K562 (cell line): ENCODE measurements around the gene TENT4B. TPM values are rescaled to one million over a fixed set of nuclear protein-coding genes. Genes with fewer than 3 reads are reported as not detected.

Experiments used
- ATF7 ChIP-seq: fragments of 450-650 bp; IDR thresholded peaks from 2 replicates; pipeline ENCODE4 v1.7.1; 2014; ENCODE audit warnings: mild to moderate bottlenecking, moderate library complexity
- C11orf30 ChIP-seq: fragments of 450-650 bp; IDR thresholded peaks from 2 replicates; pipeline ENCODE4 v1.6.1; 2016; ENCODE audit warnings: low read depth, mild to moderate bottlenecking
- CREB1 ChIP-seq, 2 experiments: sonication (generic) in 1 of 2; formaldehyde crosslinking in 1 of 2; IDR thresholded peaks; 2 replicates each; pipeline versions ENCODE4 v1.6.1 to v1.8.0; 2012 to 2022; ENCODE audit warnings: inconsistent platforms in 1 of 2, mild to moderate bottlenecking in 1 of 2, missing genetic modification reagents in 1 of 2, moderate library complexity in 1 of 2
- E2F8 ChIP-seq: fragments of 450-650 bp; IDR thresholded peaks from 2 replicates; pipeline ENCODE4 v1.7.1; 2018; ENCODE audit warnings: mild to moderate bottlenecking, low read depth; ENCODE audit not compliant: partially characterized antibody
- ERF ChIP-seq: fragments of 450-650 bp; formaldehyde crosslinking; IDR thresholded peaks from 2 replicates; pipeline ENCODE4 v1.4.0; 2020; ENCODE audit warnings: mild to moderate bottlenecking, mixed read lengths
- GATAD2B ChIP-seq: fragments of 450-650 bp; IDR thresholded peaks from 2 replicates; pipeline ENCODE4 v1.6.1; 2017; ENCODE audit warnings: mild to moderate bottlenecking, borderline replicate concordance
- NCOR1 ChIP-seq: fragments of 450-650 bp; IDR thresholded peaks from 2 replicates; pipeline ENCODE4 v1.6.1; 2016; ENCODE audit warnings: mild to moderate bottlenecking, moderate library complexity
- NR1H2 ChIP-seq: sonication (generic); formaldehyde crosslinking; IDR thresholded peaks from 2 replicates; pipeline ENCODE4 v1.4.0; 2020; ENCODE audit warnings: mild to moderate bottlenecking, missing genetic modification reagents
- NR2C1 ChIP-seq, 2 experiments: fragments of 450-650 bp; IDR thresholded peaks; 2 replicates each; pipeline ENCODE4 v1.6.1; 2017; ENCODE audit warnings: mild to moderate bottlenecking in 2 of 2, antibody characterized with exemption in 1 of 2, inconsistent platforms in 1 of 2, missing compliant biosample characterization in 1 of 2, missing genetic modification characterization in 1 of 2
- POLR2G ChIP-seq: fragments of 200-400 bp; formaldehyde crosslinking; IDR thresholded peaks from 2 replicates; pipeline ENCODE4 v1.6.1; 2017; ENCODE audit warnings: low read depth, mild to moderate bottlenecking, antibody characterized with exemption, low read length, moderate library complexity
- RB1 ChIP-seq: fragments of 450-650 bp; IDR thresholded peaks from 2 replicates; pipeline ENCODE4 v1.6.1; 2017; ENCODE audit warnings: low read depth, mild to moderate bottlenecking
- RBBP5 ChIP-seq: fragments of 200-600 bp; sonication (generic); IDR thresholded peaks from 2 replicates; pipeline ENCODE4 v1.6.1; 2012; ENCODE audit warnings: borderline replicate concordance, mild to moderate bottlenecking, low read length, control low read depth, inconsistent platforms; ENCODE audit not compliant: insufficient read depth, poor library complexity, severe bottlenecking
- RBM39 ChIP-seq: fragments of 200-400 bp; formaldehyde crosslinking; optimal IDR thresholded peaks from 2 replicates; pipeline ENCODE3; 2018; ENCODE audit warnings: low read depth, low read length
- RFX7 ChIP-seq: fragments of 250-450 bp; sonication (Bioruptor Pico); IDR thresholded peaks from 2 replicates; pipeline ENCODE4 v1.5.1; 2021; ENCODE audit warnings: mild to moderate bottlenecking
- RHOXF2B ChIP-seq: fragments of 250-450 bp; sonication (Bioruptor Pico); conservative IDR thresholded peaks from 2 replicates; pipeline ENCODE4 v1.5.1; 2021
- SP2 ChIP-seq: IDR thresholded peaks from 2 replicates; pipeline ENCODE4 v1.6.1; 2011; ENCODE audit warnings: mild to moderate bottlenecking, low read depth, low read length, moderate library complexity; ENCODE audit not compliant: poor library complexity, severe bottlenecking; ENCODE audit errors: extremely low read depth
- SPI1 ChIP-seq: IDR thresholded peaks from 2 replicates; pipeline ENCODE4 v1.6.1; 2011; ENCODE audit warnings: low read depth, low read length, control low read depth, borderline replicate concordance
- ZBTB5 ChIP-seq: fragments of 450-650 bp; IDR thresholded peaks from 2 replicates; pipeline ENCODE4 v1.6.1; 2017; ENCODE audit warnings: antibody characterized with exemption
- ZFP36 ChIP-seq: fragments of 150-350 bp; IDR thresholded peaks from 2 replicates; pipeline ENCODE4 v1.6.1; 2018; ENCODE audit warnings: low read length, low read depth; ENCODE audit not compliant: partially characterized antibody
- ZNF12 ChIP-seq: sonication (generic); formaldehyde crosslinking; IDR thresholded peaks from 2 replicates; pipeline ENCODE4 v1.4.0; 2020; ENCODE audit warnings: mild to moderate bottlenecking, missing genetic modification reagents
- ZNF134 ChIP-seq: fragments of 250-450 bp; sonication (Bioruptor Pico); conservative IDR thresholded peaks from 2 replicates; pipeline ENCODE4 v1.4.0; 2020
- ZNF197 ChIP-seq: fragments of 200-800 bp; sonication (Bioruptor generic); IDR thresholded peaks from 2 replicates; pipeline ENCODE4 v1.6.1; 2016; ENCODE audit warnings: low read depth, missing genetic modification characterization, missing compliant biosample characterization
- polyA plus RNA-seq, 8 experiments: library from polyadenylated mRNA; depleted of rRNA in 4 of 8; stranded (reverse) in 5 of 8; unstranded in 3 of 8; fragments of >200 nt; fragmentation: Nextera tagmentation in 2 of 8; fragmentation: Illumina TruSeq in 1 of 8; extraction: Ambion mirVana in 2 of 8; extraction: Trizol in 1 of 8; gene quantifications; 2 replicates each; pipeline versions ENCODE4 v1.2.1 to v1.2.3, GENCODE V29; 2011 to 2014; ENCODE audit warnings: inconsistent platforms in 1 of 8, missing spikeins in 1 of 8
- total RNA-seq, 7 experiments: library from RNA; depleted of rRNA in 6 of 7; stranded (reverse); fragments of >200 nt in 6 of 7; fragmentation: Illumina TruSeq in 2 of 7; extraction: Trizol in 2 of 7; gene quantifications; 2 replicates each; pipeline versions ENCODE4 v1.2.1 to v1.2.3, GENCODE V29; 2011 to 2021; ENCODE audit warnings: low replicate concordance in 1 of 7
- TF ChIP-seq, protein P1 (sequence below): sonication (generic); formaldehyde crosslinking; IDR thresholded peaks from 2 replicates; pipeline ENCODE4 v1.9.0; 2022; ENCODE audit warnings: mild to moderate bottlenecking, missing genetic modification reagents

Gene TENT4B
- total and polyA plus RNA-seq, 9 of the 15 experiments (the other 6 are each of a cell fraction or from before 2014, with no cell fraction given), result 5.2 to 8.4 (median 7.0) TPM

- TF ChIP-seq E2F8, result no peak
- no peak for TF ChIP-seq C11orf30
- TF ChIP-seq RHOXF2B (CRISPR knock-in tag), result 0 out of 2 replicates have a peak, but pooled peaks have one; percentile 25
- TF ChIP-seq NCOR1, result peak; percentile 57
- no peak for TF ChIP-seq SPI1
- 0 out of 2 replicates have a peak, but pooled peaks have one; percentile 21 for TF ChIP-seq ERF (CRISPR knock-in tag)
- TF ChIP-seq RFX7 (CRISPR knock-in tag), result no peak
- TF ChIP-seq ZFP36, result peak; percentile 26
- peak; percentile 81 for TF ChIP-seq ATF7
- TF ChIP-seq RBM39, result no peak
- no peak for TF ChIP-seq CREB1 (IDR thresholded peaks at IDR 0.05)
- TF ChIP-seq CREB1 (CRISPR knock-in tag; IDR thresholded peaks at IDR 0.05), result no peak
- TF ChIP-seq ZNF12 (CRISPR knock-in tag), result 0 out of 2 replicates have a peak, but pooled peaks have one; percentile 61
- no peak for TF ChIP-seq SP2
- TF ChIP-seq, protein P1, sequence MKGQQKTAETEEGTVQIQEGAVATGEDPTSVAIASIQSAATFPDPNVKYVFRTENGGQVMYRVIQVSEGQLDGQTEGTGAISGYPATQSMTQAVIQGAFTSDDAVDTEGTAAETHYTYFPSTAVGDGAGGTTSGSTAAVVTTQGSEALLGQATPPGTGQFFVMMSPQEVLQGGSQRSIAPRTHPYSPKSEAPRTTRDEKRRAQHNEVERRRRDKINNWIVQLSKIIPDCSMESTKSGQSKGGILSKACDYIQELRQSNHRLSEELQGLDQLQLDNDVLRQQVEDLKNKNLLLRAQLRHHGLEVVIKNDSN (CRISPR knock-in tag), result peak; percentile 58
- peak; percentile 74 for TF ChIP-seq POLR2G
- no peak for TF ChIP-seq ZNF134 (CRISPR knock-in tag)
- TF ChIP-seq RBBP5, result peak; percentile 78
- TF ChIP-seq NR2C1 (IDR thresholded peaks at IDR 0.05), result no peak
- TF ChIP-seq NR2C1 (tag; IDR thresholded peaks at IDR 0.05), result 0 out of 2 replicates have a peak, but pooled peaks have one; percentile 27
- no peak for TF ChIP-seq ZNF197 (CRISPR knock-in tag)
- TF ChIP-seq NR1H2, result no peak
- TF ChIP-seq GATAD2B, result peak; percentile 60; the same call in 1 of the 2 replicates
- peak; percentile 77; the same call in 1 of the 2 replicates for TF ChIP-seq ZBTB5
- TF ChIP-seq RB1, result peak; percentile 77
Measured at GRCh38 chr16:50245417-50246298, 92.6 kb downstream of the TENT4B start (continued).
